GM19397 (cell line): ENCODE measurements around the gene QSOX1.

Source experiments
- ATAC-seq: cut with Tn5 transposase; IDR thresholded peaks from one replicate; pipeline ENCODE4 v1.9.1; 2021; ENCODE audit warnings: mild to moderate bottlenecking, moderate library complexity; ENCODE audit not compliant: unreplicated experiment

The QSOX1 gene

GRCh38 chr1:180144659-180145357 is 9.9 kb upstream of the QSOX1 start:
- no peak for ATAC-seq

GRCh38 chr1:180145446-180145845 is 9.2 kb upstream of the QSOX1 start:
- no peak for ATAC-seq

GRCh38 chr1:180150982-180151381 is 3.7 kb upstream of the QSOX1 start:
- ATAC-seq = no peak

- ATAC-seq = no peak
Measured at GRCh38 chr1:180151508-180151907, 3.2 kb upstream of the QSOX1 start.

- no peak for ATAC-seq
Measured at GRCh38 chr1:180152588-180152987, 2.1 kb upstream of the QSOX1 start.

- no peak for ATAC-seq
Measured at GRCh38 chr1:180153032-180153431, 1.6 kb upstream of the QSOX1 start.

- no peak for ATAC-seq
Measured at GRCh38 chr1:180154003-180154324, 705 bp upstream of the QSOX1 start.

- no peak for ATAC-seq
Measured at GRCh38 chr1:180155182-180155682, 563 bp downstream of the QSOX1 start.

GRCh38 chr1:180156201-180156600 is 1.5 kb downstream of the QSOX1 start:
- no peak for ATAC-seq

- no peak for ATAC-seq
Measured at GRCh38 chr1:180156631-180157091, 2.0 kb downstream of the QSOX1 start.

GRCh38 chr1:180157108-180157507 is 2.4 kb downstream of the QSOX1 start:
- ATAC-seq = no peak

GRCh38 chr1:180157576-180158057 is 2.9 kb downstream of the QSOX1 start:
- ATAC-seq = no peak

GRCh38 chr1:180158149-180159147 is 3.8 kb downstream of the QSOX1 start:
- ATAC-seq = no peak

- no peak for ATAC-seq
Measured at GRCh38 chr1:180160357-180160756, 5.7 kb downstream of the QSOX1 start.

- no peak for ATAC-seq
Measured at GRCh38 chr1:180163041-180163440, 8.4 kb downstream of the QSOX1 start.

GRCh38 chr1:180165096-180165495 is 10.4 kb downstream of the QSOX1 start:
- ATAC-seq = no peak

GRCh38 chr1:180165509-180166435 is 11.1 kb downstream of the QSOX1 start:
- ATAC-seq = no peak

GRCh38 chr1:180166436-180166800 is 11.7 kb downstream of the QSOX1 start:
- no peak for ATAC-seq

GRCh38 chr1:180167021-180167701 is 12.5 kb downstream of the QSOX1 start:
- ATAC-seq = no peak
